Measurements from ENCODE around the gene GEMIN7.

The GEMIN7 gene

DNA sequence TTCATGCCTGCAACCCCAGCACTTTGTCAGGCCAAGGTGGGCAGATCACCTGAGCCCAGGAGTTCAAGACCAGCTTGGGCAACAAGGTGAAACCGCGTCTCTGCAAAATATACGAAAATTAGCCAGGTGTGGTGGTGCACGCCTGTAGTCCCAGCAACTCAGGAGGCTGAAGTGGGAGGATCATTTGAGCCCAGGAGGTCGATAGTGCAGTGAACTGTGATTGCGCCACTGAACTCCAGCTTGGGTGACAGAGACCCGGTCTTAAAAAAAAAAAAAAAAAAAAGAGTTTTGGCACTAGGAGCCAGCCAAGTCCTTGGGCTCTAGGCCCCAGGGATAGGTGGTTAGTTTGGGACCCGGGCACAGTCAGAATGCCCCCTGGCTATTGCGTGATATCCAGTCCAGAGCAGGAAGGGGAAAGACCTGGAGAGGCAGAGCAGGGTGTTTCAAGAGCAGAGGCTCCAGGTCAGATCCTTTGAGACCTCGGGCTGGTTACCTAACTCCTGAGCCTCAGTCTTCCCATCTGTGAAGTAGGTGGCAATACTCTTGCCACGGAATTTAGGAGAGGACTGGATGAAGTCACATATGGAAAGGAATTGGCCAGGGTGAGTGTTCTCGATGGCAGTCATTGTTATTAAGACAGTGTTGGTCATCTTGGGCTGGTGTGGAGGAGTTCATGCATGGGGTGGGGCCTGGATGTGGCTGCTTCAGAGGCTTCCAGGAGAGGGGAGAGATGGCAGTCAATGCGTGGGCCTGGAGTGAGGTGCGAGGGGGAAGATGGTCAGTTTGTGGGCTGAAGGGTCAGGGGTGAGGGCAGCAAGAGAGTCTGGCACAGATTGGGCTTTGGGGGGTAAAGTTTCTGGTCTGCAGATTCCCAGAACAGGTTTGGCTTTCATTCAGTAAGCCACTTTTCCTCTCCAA is 16.7 kb downstream of the GEMIN7 start:
- no peak for DNase-seq (ENCODE audit: low read depth in 1 of 2, low spot score in 1 of 2)
- TF ChIP-seq JUND (IDR thresholded peaks at IDR 0.05; ENCODE audit: low read depth): no peak
- in situ Hi-C loops (cut with HindIII; ENCODE audit: low pct_unique_long_range_greater_than_20kb, low sequenced_read_pairs): no loop called here

- no peak for DNase-seq (ENCODE audit: low read depth in 1 of 2, low spot score in 1 of 2)
- in situ Hi-C loops (cut with HindIII; ENCODE audit: low pct_unique_long_range_greater_than_20kb, low sequenced_read_pairs): no loop called here
- no peak for TF ChIP-seq JUND (IDR thresholded peaks at IDR 0.05; ENCODE audit: low read depth)
Observed at GRCh38 chr19:45096700-45097099, 17.6 kb downstream of the GEMIN7 start.

- in situ Hi-C loops (cut with HindIII; ENCODE audit: low pct_unique_long_range_greater_than_20kb, low sequenced_read_pairs): no loop called here
- DNase-seq (ENCODE audit: low read depth in 1 of 2, low spot score in 1 of 2): no peak
- no peak for TF ChIP-seq JUND (IDR thresholded peaks at IDR 0.05; ENCODE audit: low read depth)
Observed at GRCh38 chr19:45097450-45097775, 18.4 kb downstream of the GEMIN7 start.

GRCh38 chr19:45097776-45098520 is 18.9 kb downstream of the GEMIN7 start:
- in situ Hi-C loops (cut with HindIII; ENCODE audit: low pct_unique_long_range_greater_than_20kb, low sequenced_read_pairs): no loop called here
- DNase-seq (ENCODE audit: low read depth in 1 of 2, low spot score in 1 of 2): no peak
- TF ChIP-seq JUND (IDR thresholded peaks at IDR 0.05; ENCODE audit: low read depth): no peak

GRCh38 chr19:45098521-45099466 is 19.7 kb downstream of the GEMIN7 start:
- DNase-seq (ENCODE audit: low read depth in 1 of 2, low spot score in 1 of 2): no peak
- in situ Hi-C loops (cut with HindIII; ENCODE audit: low pct_unique_long_range_greater_than_20kb, low sequenced_read_pairs): no loop called here
- no peak for TF ChIP-seq JUND (IDR thresholded peaks at IDR 0.05; ENCODE audit: low read depth)

GRCh38 chr19:45099467-45100191 is 20.6 kb downstream of the GEMIN7 start:
- DNase-seq (ENCODE audit: low read depth in 1 of 2, low spot score in 1 of 2): no peak
- no peak for TF ChIP-seq JUND (IDR thresholded peaks at IDR 0.05; ENCODE audit: low read depth)
- in situ Hi-C loops (cut with HindIII; ENCODE audit: low pct_unique_long_range_greater_than_20kb, low sequenced_read_pairs): no loop called here

DNA sequence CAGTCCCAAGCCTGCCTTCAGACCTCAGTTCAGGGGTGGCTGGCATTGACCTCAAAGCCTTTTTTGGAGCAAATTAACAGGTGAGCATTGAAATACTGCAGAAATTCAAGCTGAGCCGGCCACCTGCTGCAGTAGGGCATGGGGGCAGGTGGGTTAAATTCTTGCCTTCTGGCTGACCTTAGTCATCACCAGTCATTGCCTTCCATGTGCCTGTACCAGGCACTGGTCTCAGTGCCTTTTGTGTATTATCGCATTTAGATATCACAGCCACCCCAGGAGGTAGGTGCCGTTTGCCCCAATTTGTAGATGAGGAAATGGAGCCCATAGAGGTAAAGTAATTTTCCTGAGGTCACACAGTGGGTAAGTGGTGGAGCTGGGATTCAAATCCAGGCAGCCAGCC is 21.1 kb downstream of the GEMIN7 start:
- no peak for TF ChIP-seq JUND (IDR thresholded peaks at IDR 0.05; ENCODE audit: low read depth)
- in situ Hi-C loops (cut with HindIII; ENCODE audit: low pct_unique_long_range_greater_than_20kb, low sequenced_read_pairs): no loop called here

DNA sequence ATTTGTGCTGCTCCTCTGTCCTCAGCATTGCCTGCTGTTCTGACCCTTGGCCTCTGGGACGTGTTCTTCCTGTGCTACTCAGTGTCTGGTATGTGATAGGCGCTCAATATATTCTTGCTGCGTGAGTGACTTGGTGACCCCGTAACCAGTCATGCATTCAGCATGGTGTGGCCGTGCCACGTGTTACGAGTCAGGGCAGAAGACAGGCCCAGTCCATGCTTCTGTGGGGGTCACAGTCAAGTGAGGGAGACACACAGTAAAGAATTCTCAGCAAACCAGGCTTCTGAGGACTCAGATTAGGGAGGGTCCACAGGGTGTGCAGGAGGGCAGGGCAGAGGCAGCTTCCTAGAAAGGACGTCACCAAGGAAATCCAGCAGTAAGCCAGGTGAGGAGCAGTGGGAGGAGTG is 21.8 kb downstream of the GEMIN7 start:
- no peak for TF ChIP-seq JUND (IDR thresholded peaks at IDR 0.05; ENCODE audit: low read depth)
- no peak for DNase-seq (ENCODE audit: low read depth in 1 of 2, low spot score in 1 of 2)
- in situ Hi-C loops (cut with HindIII; ENCODE audit: low pct_unique_long_range_greater_than_20kb, low sequenced_read_pairs): no loop called here

More for the DNA sequence above, 21.1 kb downstream of the GEMIN7 start:
- no peak for DNase-seq (ENCODE audit: low read depth in 1 of 2, low spot score in 1 of 2)

- no peak for TF ChIP-seq JUND (IDR thresholded peaks at IDR 0.05; ENCODE audit: low read depth)
- in situ Hi-C loops (cut with HindIII; ENCODE audit: low pct_unique_long_range_greater_than_20kb, low sequenced_read_pairs): no loop called here
- DNase-seq (ENCODE audit: low read depth in 1 of 2, low spot score in 1 of 2): no peak
Observed at GRCh38 chr19:45101806-45102205, 22.7 kb downstream of the GEMIN7 start.

GRCh38 chr19:45102481-45102880 is 23.4 kb downstream of the GEMIN7 start:
- TF ChIP-seq JUND (IDR thresholded peaks at IDR 0.05; ENCODE audit: low read depth): no peak
- in situ Hi-C loops (cut with HindIII; ENCODE audit: low pct_unique_long_range_greater_than_20kb, low sequenced_read_pairs): no loop called here
- no peak for DNase-seq (ENCODE audit: low read depth in 1 of 2, low spot score in 1 of 2)

DNA sequence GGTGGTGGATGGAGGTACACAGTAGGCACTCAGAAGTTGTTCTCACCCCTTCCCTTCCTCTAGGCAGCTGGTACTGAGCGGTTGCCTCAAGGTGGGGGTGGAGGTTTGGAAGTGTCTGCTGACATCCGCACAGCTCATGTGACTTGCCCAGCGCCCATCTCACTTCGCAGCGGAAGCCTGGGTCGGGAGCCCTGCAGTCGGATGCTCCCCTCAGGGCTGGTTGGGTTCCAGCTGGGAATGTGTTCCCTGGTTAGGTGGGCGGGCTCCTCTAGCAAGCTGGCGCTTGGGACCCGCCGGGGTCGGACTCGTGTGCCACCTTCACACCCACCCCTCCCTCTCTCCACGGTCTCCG is 24.1 kb downstream of the GEMIN7 start:
- no peak for TF ChIP-seq JUND (IDR thresholded peaks at IDR 0.05; ENCODE audit: low read depth)
- in situ Hi-C loops (cut with HindIII; ENCODE audit: low pct_unique_long_range_greater_than_20kb, low sequenced_read_pairs): no loop called here
- no peak for DNase-seq (ENCODE audit: low read depth in 1 of 2, low spot score in 1 of 2)
